Upper lobe of left lung (tissue), 6 donors: Measurements from ENCODE around the gene PADI4. TPM values are rescaled to one million over a fixed set of nuclear protein-coding genes. Genes with fewer than 3 reads are reported as not detected.

Experiments used
- ATAC-seq, 2 donors: fragments of 200-7000 bp; cut with Tn5 transposase; one replicate each; pipeline ENCODE4 v1.9.1; 2022; ENCODE audit warnings: mild to moderate bottlenecking in 2 of 2, moderate library complexity in 2 of 2; ENCODE audit not compliant: low FRiP score in 2 of 2
- DNase-seq, 2 donors: peaks; one replicate each; pipeline ENCODE4 v3.0.0-alpha.2; 2019 to 2020
- H3K27ac ChIP-seq, 4 donors: fragments of 200-600 bp; sonication (generic); one replicate each; pipeline ENCODE4 v1.5.1; 2016 to 2019
- H3K27me3 ChIP-seq, 4 donors: fragments of 200-600 bp; sonication (generic); one replicate each; pipeline ENCODE4 v1.5.1; 2017 to 2019
- H3K36me3 ChIP-seq, 4 donors: fragments of 200-600 bp; sonication (generic); one replicate each; pipeline ENCODE4 v1.5.1; 2016 to 2019
- H3K4me1 ChIP-seq, 4 donors: fragments of 200-600 bp; sonication (generic); one replicate each; pipeline ENCODE4 v1.5.1; 2018 to 2019
- H3K4me3 ChIP-seq, 4 donors: fragments of 200-600 bp; sonication (generic); one replicate each; pipeline ENCODE4 v1.5.1; 2017 to 2019; ENCODE audit warnings: mild to moderate bottlenecking in 2 of 4, moderate library complexity in 1 of 4
- H3K9me3 ChIP-seq, 4 donors: fragments of 200-600 bp; sonication (generic); one replicate each; pipeline ENCODE4 v1.5.1; 2018 to 2019
- EP300 ChIP-seq, 4 donors: sonication (generic); formaldehyde crosslinking; IDR thresholded peaks; one replicate each; pipeline ENCODE4 v1.5.1; 2017; ENCODE audit warnings: antibody characterized with exemption in 4 of 4, control low read depth in 2 of 4
- POLR2A ChIP-seq, 4 donors: fragments of 450-650 bp; IDR thresholded peaks; one replicate each; pipeline ENCODE4 v1.5.1; 2016 to 2017; ENCODE audit warnings: antibody characterized with exemption in 4 of 4, mild to moderate bottlenecking in 2 of 4
- POLR2AphosphoS5 ChIP-seq, 2 donors: sonication (generic); formaldehyde crosslinking; IDR thresholded peaks; one replicate each; pipeline ENCODE4 v1.5.1; 2017; ENCODE audit warnings: antibody characterized with exemption in 2 of 2
- WGBS, 2 donors: methylation state at CpG; one replicate each; pipeline ENCODE4 v1.1.5; 2017 to 2018; 5-methylcytosine and 5-hydroxymethylcytosine counted together
- total RNA-seq, 6 donors: library from RNA; depleted of rRNA in 4 of 6; stranded (reverse); fragments of >200 nt in 4 of 6; gene quantifications; one replicate each; pipeline versions ENCODE4 v1.1.0 to v1.2.1, GENCODE V29; 2016 to 2021
- TF ChIP-seq, protein P1 (sequence below), 6 experiments: fragments of 450-650 bp in 4 of 6; fragments of 200-600 bp in 2 of 6; sonication (generic) in 2 of 6; IDR thresholded peaks; one replicate each; pipeline ENCODE4 v1.5.1; 2016 to 2019; ENCODE audit warnings: antibody characterized with exemption in 6 of 6
- donor health status: DM: no; HTN: no; CAD: no; lungs with moderate emphysema.
- donor health status: DM: no; HTN: yes; CAD: no; lungs with severe emphysema.

Gene PADI4
- total RNA-seq, 6 donors from 2014 or later = 2.7 to 32.3 (median 9.0) TPM

DNA sequence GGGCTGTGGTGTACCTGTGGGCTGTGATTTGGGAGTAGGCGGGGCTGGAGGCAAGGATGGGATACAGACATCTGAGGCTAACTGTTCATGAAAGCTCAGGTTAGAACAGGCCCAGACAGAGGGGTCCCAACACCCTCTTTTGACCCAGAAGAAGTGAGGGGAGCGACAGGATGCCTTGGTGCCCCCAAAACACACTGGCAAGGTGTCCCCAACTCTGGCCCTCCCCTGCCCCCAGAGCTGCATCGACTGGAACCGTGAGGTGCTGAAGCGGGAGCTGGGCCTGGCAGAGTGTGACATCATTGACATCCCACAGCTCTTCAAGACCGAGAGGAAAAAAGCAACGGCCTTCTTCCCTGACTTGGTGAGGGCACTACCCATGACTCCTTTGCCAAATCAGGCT, 27.6 kb upstream of the PADI4 start:
- peaks cover 0 to 2% (median 0%) of the 10 kb centered on the region in 4 donors for H3K4me1 ChIP-seq
- no peaks in the 10 kb centered on the region for H3K27me3 ChIP-seq
- H3K27ac ChIP-seq = no peak overlapping the region
- no peak for DNase-seq
- WGBS, 2 donors = 73 to 76% methylated on average over 6 to 7 of the region's 7 CpGs
- H3K4me3 ChIP-seq = no peak overlapping the region
- H3K36me3 ChIP-seq = no peaks in the 10 kb centered on the region
- no peak for TF ChIP-seq EP300 (IDR thresholded peaks at IDR 0.05)
- TF ChIP-seq, protein P1, sequence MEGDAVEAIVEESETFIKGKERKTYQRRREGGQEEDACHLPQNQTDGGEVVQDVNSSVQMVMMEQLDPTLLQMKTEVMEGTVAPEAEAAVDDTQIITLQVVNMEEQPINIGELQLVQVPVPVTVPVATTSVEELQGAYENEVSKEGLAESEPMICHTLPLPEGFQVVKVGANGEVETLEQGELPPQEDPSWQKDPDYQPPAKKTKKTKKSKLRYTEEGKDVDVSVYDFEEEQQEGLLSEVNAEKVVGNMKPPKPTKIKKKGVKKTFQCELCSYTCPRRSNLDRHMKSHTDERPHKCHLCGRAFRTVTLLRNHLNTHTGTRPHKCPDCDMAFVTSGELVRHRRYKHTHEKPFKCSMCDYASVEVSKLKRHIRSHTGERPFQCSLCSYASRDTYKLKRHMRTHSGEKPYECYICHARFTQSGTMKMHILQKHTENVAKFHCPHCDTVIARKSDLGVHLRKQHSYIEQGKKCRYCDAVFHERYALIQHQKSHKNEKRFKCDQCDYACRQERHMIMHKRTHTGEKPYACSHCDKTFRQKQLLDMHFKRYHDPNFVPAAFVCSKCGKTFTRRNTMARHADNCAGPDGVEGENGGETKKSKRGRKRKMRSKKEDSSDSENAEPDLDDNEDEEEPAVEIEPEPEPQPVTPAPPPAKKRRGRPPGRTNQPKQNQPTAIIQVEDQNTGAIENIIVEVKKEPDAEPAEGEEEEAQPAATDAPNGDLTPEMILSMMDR (IDR thresholded peaks at IDR 0.05) = no peak
- no peak for TF ChIP-seq POLR2A (IDR thresholded peaks at IDR 0.05)
- TF ChIP-seq POLR2AphosphoS5 (IDR thresholded peaks at IDR 0.05) = no peak
- no peak for ATAC-seq
- no peaks in the 10 kb centered on the region for H3K9me3 ChIP-seq

DNA sequence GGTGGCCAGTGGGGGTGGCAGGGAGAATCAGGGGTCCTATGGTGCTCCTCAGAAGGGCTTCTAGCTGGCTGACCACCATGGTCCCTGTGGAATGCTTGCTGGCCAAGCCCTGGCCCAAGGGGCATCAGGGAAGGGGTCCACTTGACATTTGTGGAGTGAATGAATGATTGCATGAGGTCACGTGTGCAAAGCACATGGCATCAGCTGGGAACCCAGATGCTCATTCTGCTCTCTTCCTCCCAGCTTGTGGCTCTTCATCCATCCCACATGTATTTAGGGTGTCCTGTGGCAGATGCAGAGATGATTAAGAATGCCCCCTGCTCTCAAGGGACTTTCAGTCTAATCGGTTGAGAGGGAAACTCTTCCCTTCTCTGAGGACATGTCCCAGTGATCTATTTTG, 27.1 kb upstream of the PADI4 start:
- 63 to 73% methylated on average over 1 to 2 of the region's 2 CpGs for WGBS, 2 donors
- Histone ChIP-seq H3K36me3 (no peaks in the 10 kb centered on the region), H3K27ac (no peak overlapping the region), H3K4me3 (no peak overlapping the region), H3K27me3 (no peaks in the 10 kb centered on the region), H3K9me3 (no peaks in the 10 kb centered on the region), H3K4me1 (peaks cover 0 to 2% (median 0%) of the 10 kb centered on the region in 4 donors)
- ATAC-seq (no peak), DNase-seq (no peak)
- TF ChIP-seq EP300 (IDR thresholded peaks at IDR 0.05) (no peak), POLR2AphosphoS5 (IDR thresholded peaks at IDR 0.05) (no peak), POLR2A (IDR thresholded peaks at IDR 0.05) (no peak)
- TF ChIP-seq, protein P1 (IDR thresholded peaks at IDR 0.05) = no peak

DNA sequence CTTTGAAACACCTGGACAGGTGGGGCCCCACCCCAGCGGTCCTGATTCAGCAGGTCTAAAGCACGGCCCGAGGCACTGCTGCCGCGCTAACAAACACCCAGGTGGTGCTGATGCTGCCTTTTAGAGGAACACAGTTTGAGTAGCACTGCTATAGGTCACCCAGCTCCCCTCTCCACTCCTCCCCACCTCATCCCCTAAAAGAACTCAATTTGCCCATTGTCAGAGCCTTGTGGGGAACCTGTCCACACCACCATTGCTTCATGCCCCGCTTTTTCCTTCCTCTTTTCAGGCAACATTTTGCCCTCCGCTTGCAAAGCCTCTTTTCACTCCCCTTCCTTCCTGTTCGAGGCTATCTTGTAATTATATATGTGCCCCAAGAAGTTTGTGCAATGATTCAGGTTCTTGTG, 26.2 kb upstream of the PADI4 start:
- H3K27ac ChIP-seq = peak overlapping the region in 2 of 4 donors; percentile 15 to 70
- no peak overlapping the region for H3K4me3 ChIP-seq
- no peaks in the 10 kb centered on the region for H3K27me3 ChIP-seq
- no peaks in the 10 kb centered on the region for H3K9me3 ChIP-seq
- DNase-seq (peak in 1 of 2 donors; percentile 54), ATAC-seq (peak in 1 of 2 donors; percentile 63)
- H3K4me1 ChIP-seq = peaks cover 0 to 2% (median 0%) of the 10 kb centered on the region in 4 donors
- WGBS, 2 donors = 38 to 48% methylated on average over 3 to 8 of the region's 8 CpGs
- no peaks in the 10 kb centered on the region for H3K36me3 ChIP-seq
- TF ChIP-seq EP300 (IDR thresholded peaks at IDR 0.05) (no peak), POLR2A (IDR thresholded peaks at IDR 0.05) (no peak), POLR2AphosphoS5 (IDR thresholded peaks at IDR 0.05) (no peak)
- TF ChIP-seq, protein P1 (IDR thresholded peaks at IDR 0.05) = no peak

GRCh38 chr1:17282836-17283235, 25.2 kb upstream of the PADI4 start:
- WGBS, 2 donors = 78% methylated on average over 5 of the region's 5 CpGs; no CpG with 5 or more reads in 1 of the 2 donors
- Histone ChIP-seq H3K4me1 (peaks cover 0 to 2% (median 0%) of the 10 kb centered on the region in 4 donors), H3K4me3 (no peak overlapping the region), H3K9me3 (no peaks in the 10 kb centered on the region), H3K27me3 (no peaks in the 10 kb centered on the region), H3K36me3 (no peaks in the 10 kb centered on the region), H3K27ac (peak overlapping the region in 1 of 4 donors; percentile 51)
- ATAC-seq (no peak), DNase-seq (no peak)
- TF ChIP-seq POLR2AphosphoS5 (IDR thresholded peaks at IDR 0.05) (no peak), EP300 (IDR thresholded peaks at IDR 0.05) (no peak), POLR2A (IDR thresholded peaks at IDR 0.05) (no peak)
- TF ChIP-seq, protein P1 (IDR thresholded peaks at IDR 0.05) = no peak

DNA sequence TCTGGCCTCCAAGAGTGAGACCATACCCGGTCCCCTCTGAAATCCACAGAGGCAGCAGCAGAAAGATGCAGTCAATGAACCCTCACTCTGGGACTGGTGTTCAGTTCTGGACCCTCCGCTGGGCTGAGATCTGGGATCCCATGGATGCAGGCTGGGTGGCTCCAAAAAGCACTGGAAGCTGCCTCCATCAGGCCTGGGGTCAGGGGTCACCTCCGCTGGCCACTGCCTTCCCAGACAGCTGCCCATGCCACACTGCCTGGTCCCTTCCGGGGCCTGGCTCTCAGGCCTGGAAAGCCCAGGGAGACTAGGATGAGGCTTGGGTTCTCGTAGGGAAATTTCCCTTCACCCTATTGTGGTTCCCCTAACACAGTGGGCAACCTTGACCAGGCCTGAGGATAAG, 21.4 kb upstream of the PADI4 start:
- H3K27me3 ChIP-seq = no peaks in the 10 kb centered on the region
- H3K4me3 ChIP-seq = no peak overlapping the region
- peaks cover 0 to under 1% (median 0%) of the 10 kb centered on the region in 4 donors for H3K4me1 ChIP-seq
- ATAC-seq = no peak
- no peak for DNase-seq
- 86 to 94% methylated on average over 2 to 5 of the region's 5 CpGs for WGBS, 2 donors
- H3K27ac ChIP-seq = no peak overlapping the region
- TF ChIP-seq EP300 (IDR thresholded peaks at IDR 0.05) (no peak), POLR2AphosphoS5 (IDR thresholded peaks at IDR 0.05) (no peak), POLR2A (IDR thresholded peaks at IDR 0.05) (no peak)
- TF ChIP-seq, protein P1 (IDR thresholded peaks at IDR 0.05) = no peak
- no peaks in the 10 kb centered on the region for H3K9me3 ChIP-seq
- no peaks in the 10 kb centered on the region for H3K36me3 ChIP-seq
